HG03175 (cell line): Measurements from ENCODE around the gene WFIKKN1.

Experiments
- ATAC-seq: cut with Tn5 transposase; IDR thresholded peaks from one replicate; pipeline ENCODE4 v1.9.1; 2021; ENCODE audit warnings: mild to moderate bottlenecking, moderate library complexity; ENCODE audit not compliant: unreplicated experiment

Gene WFIKKN1

GRCh38 chr16:672371-672770, 41.6 kb downstream of the WFIKKN1 start:
- no peak for ATAC-seq

GRCh38 chr16:672851-673250, 42.1 kb downstream of the WFIKKN1 start:
- no peak for ATAC-seq

GRCh38 chr16:673399-673991, 42.7 kb downstream of the WFIKKN1 start:
- ATAC-seq, result no peak

GRCh38 chr16:674214-674881, 43.6 kb downstream of the WFIKKN1 start:
- ATAC-seq, result no peak

- ATAC-seq, result no peak
Measured at GRCh38 chr16:674968-675883, 44.4 kb downstream of the WFIKKN1 start, which contains the start of gene RHBDL1. RHBDL1 (plus strand) TSS chr16:675671; CDS start chr16:675791, 120 bp downstream.

- no peak for ATAC-seq
Measured at GRCh38 chr16:675884-676564, 45.2 kb downstream of the WFIKKN1 start.

GRCh38 chr16:676565-676902, 45.7 kb downstream of the WFIKKN1 start:
- ATAC-seq, result no peak

- no peak for ATAC-seq
Measured at GRCh38 chr16:676913-677312, 46.1 kb downstream of the WFIKKN1 start.

GRCh38 chr16:677316-678190, 46.8 kb downstream of the WFIKKN1 start:
- no peak for ATAC-seq

- no peak for ATAC-seq
Measured at GRCh38 chr16:678209-678857, 47.5 kb downstream of the WFIKKN1 start.

- peak; percentile 2 for ATAC-seq
Measured at GRCh38 chr16:678858-679813, 48.4 kb downstream of the WFIKKN1 start.

GRCh38 chr16:679814-680624, 49.2 kb downstream of the WFIKKN1 start, which contains the start of gene STUB1:
STUB1 (plus strand) TSS chr16:680410; CDS start chr16:680526, 116 bp downstream.
- ATAC-seq, result peak; percentile 40

- ATAC-seq, result no peak
Measured at GRCh38 chr16:680625-680945, 49.8 kb downstream of the WFIKKN1 start.

GRCh38 chr16:680967-681745, 50.4 kb downstream of the WFIKKN1 start:
- ATAC-seq, result no peak

GRCh38 chr16:681746-682427, 51.1 kb downstream of the WFIKKN1 start:
- ATAC-seq, result no peak
